ENCODE results near the gene LTBP1. TPM values are rescaled to one million over a fixed set of nuclear protein-coding genes. Genes with fewer than 3 reads are reported as not detected.
"Not testable (repeated sequence)": the region's sequence is repeated elsewhere in the genome, so short reads cannot be mapped to it uniquely, and the experiment has no call there.

The LTBP1 gene
- total RNA-seq, 1 experiment from 2014 or later = 89.4 TPM

GRCh38 chr2:33139949-33140348 is 193.2 kb downstream of the LTBP1 start:
- no peak for DNase-seq (ENCODE audit: low read depth)

DNA sequence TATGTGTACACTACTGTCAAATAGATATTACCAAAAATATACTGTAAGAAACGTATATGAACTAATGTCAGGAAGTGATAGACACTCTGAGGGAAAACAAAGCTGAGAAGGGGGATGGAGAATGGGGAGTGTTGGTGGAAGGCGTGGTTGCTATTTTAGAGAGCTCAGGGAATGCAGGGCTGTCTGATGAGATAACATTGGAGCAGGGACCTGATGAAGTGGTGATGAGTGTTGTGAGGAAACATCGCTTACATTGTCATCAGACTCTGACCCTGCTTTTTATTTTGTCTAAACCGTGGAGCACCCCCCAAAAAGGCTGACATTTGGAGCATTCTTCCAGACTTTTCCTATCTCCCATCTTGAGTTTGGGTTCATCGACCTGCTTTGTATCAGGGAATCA is 194.7 kb downstream of the LTBP1 start:
- no peak for DNase-seq (ENCODE audit: low read depth)

- DNase-seq (ENCODE audit: low read depth) = no peak
Measured at GRCh38 chr2:33142810-33143209, 196.1 kb downstream of the LTBP1 start.

DNA sequence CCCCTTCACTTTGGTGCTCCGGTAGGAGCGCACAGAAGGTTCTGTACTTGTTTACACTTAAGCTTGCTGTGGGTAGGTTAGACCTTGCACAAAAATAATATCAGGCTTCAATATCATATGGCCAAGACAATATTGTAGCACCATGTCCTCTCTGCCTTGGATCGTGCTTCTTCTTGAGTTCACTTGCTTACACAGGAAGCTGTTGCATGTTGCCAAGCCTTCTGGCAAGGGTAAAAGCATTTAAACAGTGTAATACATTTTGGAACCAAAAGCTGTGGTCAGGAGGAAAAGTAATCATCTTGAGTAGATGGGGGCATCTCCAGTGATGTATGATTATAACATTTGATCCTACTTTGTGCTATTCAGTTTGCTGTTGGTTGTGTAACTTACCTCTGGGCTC is 197.5 kb downstream of the LTBP1 start:
- DNase-seq (ENCODE audit: low read depth) = no peak

DNA sequence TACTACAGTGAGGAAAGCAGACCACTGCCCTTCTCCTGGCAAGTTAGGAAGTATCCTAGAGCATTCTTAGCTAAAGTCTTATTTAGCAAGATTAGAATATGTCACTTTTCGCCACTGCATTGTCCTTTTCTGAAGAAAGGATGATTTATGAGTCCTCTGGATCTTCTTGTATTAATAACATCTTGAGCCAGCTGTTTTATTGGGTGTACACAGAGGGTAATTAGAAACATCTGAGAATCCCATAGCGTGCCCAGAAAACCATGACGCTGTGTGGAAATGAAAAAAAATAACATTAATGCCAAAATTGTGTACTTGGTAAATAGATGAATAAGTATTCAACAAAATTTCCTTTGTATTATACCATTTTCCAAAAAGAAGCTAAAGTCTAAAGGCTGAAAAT is 198.7 kb downstream of the LTBP1 start:
- DNase-seq (ENCODE audit: low read depth) = no peak

DNA sequence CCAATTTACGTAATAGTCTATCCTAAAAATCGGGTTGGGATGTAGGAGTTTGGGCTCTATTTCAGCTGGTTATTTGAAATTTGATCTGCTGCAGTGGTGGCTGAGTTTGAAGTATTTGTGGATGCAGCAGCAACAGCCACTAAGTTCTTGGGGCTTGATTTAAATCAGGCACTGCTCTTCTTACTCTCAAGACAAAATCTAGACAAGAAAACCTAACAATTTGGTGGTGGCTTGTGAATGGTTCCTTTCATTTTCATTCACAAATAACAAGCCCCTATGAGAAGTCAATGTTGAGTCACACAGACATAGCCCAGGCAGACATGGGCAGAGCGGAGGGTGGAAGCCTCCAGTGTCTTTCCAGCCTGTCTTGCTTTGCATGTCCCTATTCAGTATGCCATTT is 199.3 kb downstream of the LTBP1 start:
- no peak for DNase-seq (ENCODE audit: low read depth)

DNA sequence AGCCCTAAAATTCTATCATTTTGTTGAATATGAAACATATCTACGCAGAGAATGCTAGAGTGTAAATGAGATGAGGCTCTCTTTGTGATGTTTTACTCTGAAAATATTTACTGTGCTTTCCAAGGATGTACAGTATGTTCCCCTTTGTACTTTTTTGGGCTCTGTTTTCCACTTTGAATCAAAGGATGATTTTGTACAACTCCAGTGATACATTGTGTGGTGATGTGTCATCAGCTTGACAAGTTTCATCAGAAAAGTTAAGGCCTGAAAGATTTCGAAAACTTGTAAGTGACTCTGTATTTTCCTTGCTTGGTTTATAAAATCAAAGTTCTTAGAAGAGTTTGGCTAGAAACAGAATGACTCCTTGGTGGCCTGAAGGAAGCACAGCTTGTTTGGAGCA is 206.3 kb downstream of the LTBP1 start:
- peak; percentile 93 for DNase-seq (ENCODE audit: low read depth)

DNA sequence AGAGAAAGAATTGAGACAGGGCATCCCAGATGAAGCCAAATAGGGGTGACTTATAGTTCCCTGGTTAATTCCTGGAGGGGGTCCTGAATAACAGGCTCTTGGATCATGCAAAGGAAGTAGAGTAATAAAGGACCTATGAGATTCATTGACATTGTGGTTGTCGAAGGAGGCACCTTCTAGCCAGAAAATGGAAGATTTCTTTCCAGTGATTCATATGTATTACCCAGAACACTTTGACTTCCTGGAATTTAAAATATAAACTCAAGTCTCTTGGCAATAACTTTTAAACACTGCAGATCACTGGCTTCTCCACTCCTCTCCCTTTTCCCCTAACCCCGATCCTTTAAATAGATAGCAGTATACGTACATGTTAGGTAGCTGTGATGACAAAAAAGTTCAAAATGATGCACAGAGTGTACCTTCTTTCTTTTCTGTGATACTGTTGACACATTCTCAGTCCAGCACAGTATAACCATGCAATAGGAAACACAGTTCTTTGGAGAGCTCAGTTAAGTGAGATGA is 211.8 kb downstream of the LTBP1 start:
- DNase-seq (ENCODE audit: low read depth) = peak; percentile 90

DNA sequence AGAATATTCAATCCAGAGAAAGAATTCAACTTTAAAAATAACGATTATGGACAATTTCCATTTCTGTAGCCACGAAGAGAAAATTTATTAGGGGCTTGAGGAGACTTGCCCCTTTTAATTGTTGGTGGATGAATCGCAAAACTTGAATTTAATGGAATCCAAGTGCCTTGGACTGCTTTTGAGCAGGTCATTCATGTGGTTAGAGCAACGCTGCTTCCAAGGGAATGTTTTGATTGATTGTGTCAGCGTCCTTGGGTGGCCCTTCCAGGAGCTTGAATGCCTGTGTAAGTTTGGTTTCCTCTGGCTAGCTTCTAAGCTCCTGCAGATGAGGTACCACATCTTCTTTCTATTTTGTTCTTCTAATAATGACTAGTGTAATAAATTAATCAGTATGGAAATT is 213.4 kb downstream of the LTBP1 start:
- peak; percentile 32 for DNase-seq (ENCODE audit: low read depth)

GRCh38 chr2:33166287-33166881 is 219.6 kb downstream of the LTBP1 start:
- DNase-seq (ENCODE audit: low read depth) = no peak

DNA sequence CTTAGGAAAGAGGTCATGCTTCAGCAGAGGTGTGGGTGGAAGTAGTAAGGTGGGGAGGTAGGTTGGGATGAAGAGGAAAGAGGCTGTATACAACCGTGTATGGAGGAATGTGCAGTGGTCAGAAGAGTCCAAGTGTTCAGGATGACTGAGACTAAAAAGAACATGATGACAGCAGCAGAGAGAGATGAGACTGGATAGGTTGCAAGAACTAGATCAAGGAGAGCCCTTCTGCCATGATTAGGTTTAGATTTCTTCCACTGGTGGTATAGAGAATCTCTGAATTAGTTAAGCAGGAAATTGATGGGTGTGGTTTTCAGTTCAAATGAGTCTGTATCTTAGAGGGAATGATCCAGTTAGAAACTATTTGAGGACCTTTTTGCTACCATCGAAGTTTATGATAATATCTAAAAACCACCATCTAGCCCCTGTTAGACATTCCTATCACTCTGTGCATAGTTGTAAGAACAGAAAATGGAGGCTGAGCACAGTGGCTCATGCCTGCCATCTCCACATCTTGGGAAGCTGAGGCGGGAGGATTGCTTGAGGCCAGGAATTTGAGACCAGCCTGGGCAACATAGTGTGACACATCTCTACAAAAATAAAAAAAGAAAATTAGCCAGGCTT is 221.0 kb downstream of the LTBP1 start:
- no peak for DNase-seq (ENCODE audit: low read depth)

GRCh38 chr2:33168425-33168824 is 221.7 kb downstream of the LTBP1 start:
- no peak for DNase-seq (ENCODE audit: low read depth)

GRCh38 chr2:33168922-33169321 is 222.2 kb downstream of the LTBP1 start:
- DNase-seq (ENCODE audit: low read depth) = no peak

GRCh38 chr2:33170251-33170650 is 223.5 kb downstream of the LTBP1 start:
- DNase-seq (ENCODE audit: low read depth) = not testable (repeated sequence)

DNA sequence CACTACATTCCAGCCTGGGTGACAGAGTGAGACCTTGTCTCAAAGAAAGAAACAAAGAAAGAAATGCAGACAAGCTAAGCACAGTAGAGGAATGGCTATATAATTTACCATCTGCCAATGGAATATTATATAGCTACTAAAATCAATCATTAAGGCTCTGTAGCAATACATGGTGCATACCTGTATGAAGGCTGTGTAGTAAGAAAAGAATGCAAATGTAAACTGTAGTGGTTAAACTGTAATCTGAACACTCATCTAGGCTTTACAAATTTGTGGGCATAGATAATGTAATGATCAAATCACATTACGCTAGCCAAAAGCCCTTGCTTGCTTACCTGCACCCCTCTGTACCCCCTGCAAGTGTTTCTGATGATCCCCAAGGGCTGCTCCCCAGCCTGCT is 230.9 kb downstream of the LTBP1 start:
- no peak for DNase-seq (ENCODE audit: low read depth)

GRCh38 chr2:33178209-33178608 is 231.5 kb downstream of the LTBP1 start:
- DNase-seq (ENCODE audit: low read depth) = no peak

DNA sequence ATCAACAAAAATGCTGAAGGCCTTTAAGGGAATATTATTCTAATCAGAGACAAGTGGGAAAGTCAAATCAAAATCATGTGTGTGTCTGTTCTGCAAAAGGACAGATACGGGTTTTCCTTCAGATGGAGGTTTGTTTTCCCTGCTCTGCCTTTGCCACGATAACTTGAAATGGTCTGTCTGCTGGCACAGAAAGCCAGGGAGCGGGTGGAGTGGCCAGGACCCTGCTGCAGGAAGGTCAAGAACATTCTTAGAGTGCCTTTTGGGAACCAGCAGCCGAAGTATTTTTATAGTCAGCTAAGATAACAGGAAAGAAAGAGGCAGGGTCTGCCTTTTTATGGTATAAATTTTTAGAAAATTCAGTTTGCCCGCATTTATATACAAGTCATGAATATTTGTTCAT is 234.2 kb downstream of the LTBP1 start:
- DNase-seq (ENCODE audit: low read depth) = no peak

DNA sequence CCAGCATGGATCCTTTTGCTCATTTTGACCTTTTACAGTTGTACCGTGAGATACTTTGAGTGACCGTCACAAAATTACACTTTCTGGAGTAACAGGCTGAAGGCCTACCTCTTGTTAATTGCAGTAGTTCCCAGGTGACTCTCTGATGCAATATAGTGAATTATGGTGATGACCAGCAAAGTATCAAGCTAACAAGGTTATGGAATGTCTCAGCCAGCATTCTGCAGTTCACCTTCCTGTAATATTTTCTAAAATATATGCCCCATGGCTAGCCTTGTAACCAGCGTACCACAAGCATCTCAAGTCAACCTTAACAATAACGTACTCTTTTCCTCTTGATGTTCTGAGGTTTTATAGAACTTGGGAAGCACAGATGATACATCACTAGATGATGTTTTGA is 234.7 kb downstream of the LTBP1 start:
- DNase-seq (ENCODE audit: low read depth) = no peak

- DNase-seq (ENCODE audit: low read depth) = no peak
Measured at GRCh38 chr2:33184041-33184440, 237.3 kb downstream of the LTBP1 start.

DNA sequence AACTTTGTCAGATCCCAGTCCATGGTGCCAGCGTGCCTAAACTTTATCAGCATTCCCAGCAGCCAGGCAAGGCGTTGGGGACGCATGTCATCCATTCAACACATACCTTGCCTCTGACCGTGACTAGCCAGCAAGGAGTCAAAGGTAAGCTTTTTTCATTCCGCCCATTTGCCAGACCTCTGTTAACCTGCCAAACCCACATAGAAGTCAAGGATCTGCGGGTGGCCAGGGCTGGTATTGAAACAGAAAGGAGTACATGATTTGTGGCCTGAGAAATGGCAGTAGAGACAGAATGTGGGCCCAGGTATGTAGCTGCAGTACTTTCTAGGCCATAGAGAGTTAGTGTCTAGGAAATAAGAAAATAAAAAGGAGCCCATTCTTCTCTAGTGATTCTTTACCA is 240.2 kb downstream of the LTBP1 start:
- no peak for DNase-seq (ENCODE audit: low read depth)

DNA sequence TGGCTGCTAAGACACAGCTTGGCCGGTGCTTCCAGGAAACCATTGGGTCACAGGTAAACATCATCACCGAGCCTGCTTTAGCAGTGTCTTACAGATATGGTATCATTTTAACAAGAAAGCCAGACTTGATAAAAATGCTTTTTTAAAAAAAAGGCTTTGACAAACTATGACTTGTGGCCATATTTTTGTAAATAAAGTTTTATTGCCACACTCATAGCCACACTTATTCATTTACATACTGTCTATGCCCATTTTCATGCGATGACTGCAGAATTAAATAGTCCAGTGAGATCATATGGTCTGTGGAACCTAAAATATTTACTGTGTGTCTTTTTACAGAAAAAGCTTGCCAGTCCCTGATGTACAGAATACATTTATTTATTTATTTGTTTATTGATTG is 242.0 kb downstream of the LTBP1 start:
- DNase-seq (ENCODE audit: low read depth) = no peak

DNA sequence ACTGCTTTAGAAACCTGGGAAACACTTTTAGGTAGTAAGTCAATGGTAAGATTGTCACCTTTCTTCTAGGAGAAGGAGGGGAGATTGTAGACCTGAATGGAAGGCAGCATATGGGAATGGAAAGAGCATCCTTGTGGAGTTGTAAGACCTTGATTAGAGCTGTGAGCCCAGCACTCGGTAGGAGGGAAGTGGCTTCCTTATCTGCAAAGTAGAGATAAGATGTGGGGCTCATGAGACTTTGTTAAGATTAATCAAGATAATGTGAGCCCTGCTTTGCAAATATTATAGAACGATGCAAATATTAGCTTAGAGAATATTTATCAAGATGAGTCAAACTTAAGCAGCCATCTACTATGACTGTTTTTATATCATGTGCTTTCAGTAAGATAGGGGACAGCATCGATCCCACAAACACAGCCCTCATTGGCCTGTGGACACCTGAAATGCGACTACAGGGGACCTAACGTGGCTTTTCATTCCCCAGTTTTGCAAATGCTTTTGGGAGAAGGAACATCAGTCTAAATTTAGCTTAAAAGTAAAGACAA is 243.7 kb downstream of the LTBP1 start:
- DNase-seq (ENCODE audit: low read depth) = no peak

- no peak for DNase-seq (ENCODE audit: low read depth)
Measured at GRCh38 chr2:33195891-33196290, 249.1 kb downstream of the LTBP1 start.

Measured in LHCN-M2 (cell line).